Transverse colon (tissue), 4 donors: Measurements from ENCODE around the gene LTV1. TPM values are rescaled to one million over a fixed set of nuclear protein-coding genes. Genes with fewer than 3 reads are reported as not detected.

Experiments used
- DNase-seq: peaks from one replicate; pipeline ENCODE4 v3.0.0-alpha.2; 2019
- H3K27ac ChIP-seq, 4 donors: fragments of 200-600 bp; sonication (generic); 2 replicates each; pipeline ENCODE4 v1.5.1; 2016 to 2018; ENCODE audit warnings: inconsistent platforms in 4 of 4
- H3K27me3 ChIP-seq: fragments of 200-600 bp; sonication (generic); 2 replicates; pipeline ENCODE4 v1.5.1; 2017; ENCODE audit warnings: inconsistent platforms
- H3K36me3 ChIP-seq, 4 donors: fragments of 200-600 bp; sonication (generic); 2 replicates each; pipeline ENCODE4 v1.5.1; 2017 to 2019; ENCODE audit warnings: inconsistent platforms in 4 of 4
- H3K4me1 ChIP-seq, 4 donors: fragments of 200-600 bp; sonication (generic); 2 replicates each; pipeline ENCODE4 v1.5.1; 2017 to 2020; ENCODE audit warnings: inconsistent platforms in 4 of 4
- H3K4me3 ChIP-seq, 4 donors: fragments of 200-600 bp; sonication (generic); 1 replicate in 1 of 4; 2 replicates in 3 of 4; pipeline versions ENCODE4 v1.5.1 to v1.6.1; 2017 to 2019; ENCODE audit warnings: inconsistent platforms in 4 of 4
- H3K9me3 ChIP-seq, 2 donors: fragments of 200-600 bp; sonication (generic); 2 replicates each; pipeline ENCODE4 v1.5.1; 2017 to 2019; ENCODE audit warnings: inconsistent platforms in 2 of 2
- EP300 ChIP-seq: sonication (generic); formaldehyde crosslinking; IDR thresholded peaks from one replicate; pipeline ENCODE4 v1.6.1; 2017; ENCODE audit warnings: antibody characterized with exemption, low read depth
- POLR2A ChIP-seq: fragments of 450-650 bp; IDR thresholded peaks from one replicate; pipeline ENCODE4 v1.6.1; 2016; ENCODE audit warnings: antibody characterized with exemption, mild to moderate bottlenecking, moderate library complexity
- POLR2AphosphoS5 ChIP-seq, 3 donors: sonication (generic); formaldehyde crosslinking; IDR thresholded peaks; one replicate each; pipeline ENCODE4 v1.6.1; 2016; ENCODE audit warnings: antibody characterized with exemption in 3 of 3
- WGBS, 2 donors: methylation state at CpG; one replicate each; pipeline ENCODE4 v1.1.5; 2018; ENCODE audit warnings: low coverage in 1 of 2; 5-methylcytosine and 5-hydroxymethylcytosine counted together
- in situ Hi-C, 4 donors: fragments of 200-750 bp; cut with MboI; loops; one replicate each; pipeline versions ENCODE4 v1.15.0 to v1.15.1; 2017; ENCODE audit warnings: low sequenced_read_pairs in 3 of 4, low pct_ligation_motif_present in 1 of 4, low pct_unique_long_range_greater_than_20kb in 1 of 4
- intact Hi-C: fragments of 100-400 bp; cut with DNase I; formaldehyde crosslinking; loops from one replicate; pipeline ENCODE4 v1.15.1; 2023; ENCODE audit warnings: low total_unique reads
- total RNA-seq, 4 donors: library from RNA; depleted of rRNA; stranded (reverse); fragments of >200 nt; gene quantifications; one replicate each; pipeline ENCODE4 v1.1.0, GENCODE V29; 2016
- TF ChIP-seq, protein P1 (sequence below), 5 experiments: fragments of 200-600 bp in 3 of 5; fragments of 450-650 bp in 2 of 5; sonication (generic) in 3 of 5; IDR thresholded peaks; 1 replicate in 2 of 5; 2 replicates in 3 of 5; pipeline ENCODE4 v1.5.1; 2016 to 2017; ENCODE audit warnings: antibody characterized with exemption in 5 of 5, inconsistent platforms in 3 of 5, mild to moderate bottlenecking in 2 of 5, moderate library complexity in 1 of 5

Gene LTV1
- total RNA-seq, 4 donors from 2014 or later: 0.80 to 13.2 (median 4.1) TPM

- 72 to 77% methylated on average over 6 to 7 of the region's 7 CpGs for WGBS, 2 donors
- in situ Hi-C loops: no loop called here
These were observed 41.2 kb downstream of the LTV1 start for GRCh38 chr6:143884216-143884900.

GRCh38 chr6:143885116-143885515 lies 42.0 kb downstream of the LTV1 start:
- Histone ChIP-seq H3K27ac (no peak overlapping the region), H3K36me3 (no peaks in the 10 kb centered on the region), H3K27me3 (no peaks in the 10 kb centered on the region), H3K9me3 (no peaks in the 10 kb centered on the region), H3K4me1 (no peaks in the 10 kb centered on the region), H3K4me3 (no peak overlapping the region)
- no peak for DNase-seq
- WGBS, 2 donors: 95 to 100% methylated on average over 1 of the region's 1 CpG
- intact Hi-C loops: loop anchor here (10.0 kb wide), 1 partner anchor 360 kb away; no protein-coding TSS in a partner anchor
- TF ChIP-seq EP300 (no peak), POLR2AphosphoS5 (IDR thresholded peaks at IDR 0.05) (no peak), POLR2A (no peak)
- TF ChIP-seq, protein P1, sequence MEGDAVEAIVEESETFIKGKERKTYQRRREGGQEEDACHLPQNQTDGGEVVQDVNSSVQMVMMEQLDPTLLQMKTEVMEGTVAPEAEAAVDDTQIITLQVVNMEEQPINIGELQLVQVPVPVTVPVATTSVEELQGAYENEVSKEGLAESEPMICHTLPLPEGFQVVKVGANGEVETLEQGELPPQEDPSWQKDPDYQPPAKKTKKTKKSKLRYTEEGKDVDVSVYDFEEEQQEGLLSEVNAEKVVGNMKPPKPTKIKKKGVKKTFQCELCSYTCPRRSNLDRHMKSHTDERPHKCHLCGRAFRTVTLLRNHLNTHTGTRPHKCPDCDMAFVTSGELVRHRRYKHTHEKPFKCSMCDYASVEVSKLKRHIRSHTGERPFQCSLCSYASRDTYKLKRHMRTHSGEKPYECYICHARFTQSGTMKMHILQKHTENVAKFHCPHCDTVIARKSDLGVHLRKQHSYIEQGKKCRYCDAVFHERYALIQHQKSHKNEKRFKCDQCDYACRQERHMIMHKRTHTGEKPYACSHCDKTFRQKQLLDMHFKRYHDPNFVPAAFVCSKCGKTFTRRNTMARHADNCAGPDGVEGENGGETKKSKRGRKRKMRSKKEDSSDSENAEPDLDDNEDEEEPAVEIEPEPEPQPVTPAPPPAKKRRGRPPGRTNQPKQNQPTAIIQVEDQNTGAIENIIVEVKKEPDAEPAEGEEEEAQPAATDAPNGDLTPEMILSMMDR (IDR thresholded peaks at IDR 0.05): no peak
- in situ Hi-C loops: no loop called here

More at GRCh38 chr6:143884216-143884900, 41.2 kb downstream of the LTV1 start:
- Histone ChIP-seq H3K9me3 (no peaks in the 10 kb centered on the region), H3K36me3 (no peaks in the 10 kb centered on the region), H3K27ac (no peak overlapping the region), H3K4me3 (no peak overlapping the region), H3K4me1 (no peaks in the 10 kb centered on the region), H3K27me3 (no peaks in the 10 kb centered on the region)
- TF ChIP-seq, protein P1 (IDR thresholded peaks at IDR 0.05): no peak
- TF ChIP-seq EP300 (no peak), POLR2A (no peak), POLR2AphosphoS5 (IDR thresholded peaks at IDR 0.05) (no peak)
- DNase-seq: no peak
- intact Hi-C loops: loop anchor here (10.0 kb wide), 1 partner anchor 360 kb away; no protein-coding TSS in a partner anchor

DNA sequence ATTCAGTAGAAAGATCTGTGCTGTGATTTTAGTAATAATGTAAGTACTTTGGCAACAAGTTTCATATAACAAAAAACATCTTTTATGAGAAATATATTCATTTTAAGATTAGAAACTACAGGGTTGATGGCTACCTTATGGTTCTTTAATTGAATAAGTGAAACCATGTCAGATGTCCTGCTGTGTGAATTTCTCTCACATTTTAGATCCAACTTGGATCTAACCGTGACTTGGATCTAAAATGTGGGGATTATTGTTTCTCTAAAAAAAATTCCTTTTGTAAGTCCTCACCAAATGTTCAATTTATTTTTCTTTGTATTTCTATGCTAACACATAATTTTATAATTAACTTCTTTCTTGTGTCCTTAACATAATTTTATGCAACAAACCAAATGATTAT lies 51.5 kb downstream of the LTV1 start:
- H3K36me3 ChIP-seq: no peaks in the 10 kb centered on the region
- DNase-seq: no peak
- TF ChIP-seq POLR2A (no peak), EP300 (no peak), POLR2AphosphoS5 (IDR thresholded peaks at IDR 0.05) (no peak)
- TF ChIP-seq, protein P1 (IDR thresholded peaks at IDR 0.05): no peak
- H3K9me3 ChIP-seq: no peaks in the 10 kb centered on the region
- no peak overlapping the region for H3K4me3 ChIP-seq
- H3K27ac ChIP-seq: no peak overlapping the region
- intact Hi-C loops: no loop called here
- peaks cover 0 to 11% (median 2%) of the 10 kb centered on the region in 4 donors for H3K4me1 ChIP-seq
- no peaks in the 10 kb centered on the region for H3K27me3 ChIP-seq
- in situ Hi-C loops: no loop called here
- WGBS, 2 donors: 79 to 100% methylated on average over 1 of the region's 1 CpG

DNA sequence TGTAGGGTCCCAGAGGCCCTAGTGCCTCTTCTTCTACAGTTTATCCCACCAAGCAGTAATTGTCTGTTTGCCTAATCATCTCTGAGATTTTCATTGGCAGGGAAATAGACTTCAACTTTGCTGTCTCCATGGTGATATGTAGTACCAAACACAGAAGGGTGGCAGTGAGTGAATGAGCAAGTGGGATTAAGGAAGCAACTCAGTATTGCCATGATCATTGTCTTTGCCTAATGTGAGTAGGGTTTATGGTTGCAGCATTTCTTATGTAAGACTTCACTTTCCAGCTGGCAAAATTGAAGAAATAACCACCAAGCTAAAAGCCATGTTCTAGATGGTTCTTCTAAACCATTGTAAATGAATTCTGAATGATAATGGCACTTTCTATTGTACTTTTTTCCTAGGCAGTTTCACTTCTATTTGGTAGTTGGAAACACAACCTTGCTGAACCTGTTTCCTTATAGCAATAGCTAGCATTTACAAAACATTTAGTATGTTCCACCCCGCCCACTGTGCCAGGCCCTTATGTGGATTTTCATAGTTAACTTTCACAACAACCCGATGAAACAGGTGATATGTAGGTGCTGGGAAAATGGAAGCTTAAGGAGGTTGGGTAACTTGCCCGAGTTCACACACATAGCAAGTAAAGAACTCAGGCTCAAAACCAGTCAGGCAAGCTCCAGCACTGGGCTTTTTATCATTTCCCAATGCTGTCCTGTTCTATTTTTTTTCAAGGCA lies 53.2 kb downstream of the LTV1 start:
- in situ Hi-C loops: no loop called here
- no peak overlapping the region for H3K4me3 ChIP-seq
- peaks cover 0 to 11% (median 2%) of the 10 kb centered on the region in 4 donors for H3K4me1 ChIP-seq
- TF ChIP-seq POLR2A: no peak
- TF ChIP-seq, protein P1 (IDR thresholded peaks at IDR 0.05): no peak
- TF ChIP-seq EP300: no peak
- no peak for TF ChIP-seq POLR2AphosphoS5 (IDR thresholded peaks at IDR 0.05)
- no peaks in the 10 kb centered on the region for H3K9me3 ChIP-seq
- no peaks in the 10 kb centered on the region for H3K27me3 ChIP-seq
- peak overlapping the region in 3 of 4 donors; percentile 37 to 57 (median 46) for H3K27ac ChIP-seq
- intact Hi-C loops: no loop called here
- 56 to 59% methylated on average over 3 of the region's 3 CpGs for WGBS, 2 donors
- no peaks in the 10 kb centered on the region for H3K36me3 ChIP-seq
- DNase-seq: peak; percentile 52
